ENCODE data around the gene ACTR6.
"Not testable (repeated sequence)": the region's sequence is repeated elsewhere in the genome, so short reads cannot be mapped to it uniquely, and the experiment has no call there.

Gene ACTR6

DNA sequence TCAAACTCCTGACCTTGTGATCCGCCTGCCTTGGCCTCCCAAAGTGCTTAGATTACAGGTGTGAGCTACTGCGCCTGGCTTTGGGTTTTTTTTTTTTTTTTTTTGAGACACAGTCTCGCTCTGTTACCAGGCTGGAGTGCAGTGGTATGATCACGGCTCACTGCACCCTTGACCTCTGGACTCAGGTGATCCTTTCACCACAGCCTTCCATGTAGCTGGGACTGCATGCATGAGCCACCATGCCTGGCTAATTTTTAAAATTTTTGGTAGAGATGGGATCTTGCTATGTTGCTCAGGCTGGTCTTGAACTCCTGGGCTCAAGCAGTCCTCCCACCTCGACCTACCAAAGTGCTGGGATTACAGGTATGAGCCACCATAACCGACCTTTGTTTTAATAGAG, 21.6 kb downstream of the ACTR6 start:
- not testable (repeated sequence) for DNase-seq

DNA sequence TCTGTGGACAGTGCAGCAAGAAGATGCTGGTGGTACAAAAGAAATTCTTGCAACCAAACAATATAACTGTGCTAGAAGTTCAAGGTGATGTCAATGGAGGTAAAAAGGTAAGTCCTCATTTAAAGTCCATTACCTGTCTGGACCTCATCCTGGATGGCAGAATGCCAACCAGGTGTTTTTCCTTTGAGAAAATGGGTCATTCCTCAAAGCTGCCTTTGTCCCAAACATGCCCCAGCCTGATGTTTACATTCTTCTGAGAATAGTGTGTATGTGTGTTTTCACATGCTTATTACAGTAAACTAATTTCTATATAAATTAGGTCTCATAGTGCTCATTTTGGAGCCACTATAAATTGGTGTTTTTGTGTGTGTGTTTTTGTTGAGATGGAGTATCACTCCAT, 24.9 kb downstream of the ACTR6 start:
- no peak for DNase-seq

DNA sequence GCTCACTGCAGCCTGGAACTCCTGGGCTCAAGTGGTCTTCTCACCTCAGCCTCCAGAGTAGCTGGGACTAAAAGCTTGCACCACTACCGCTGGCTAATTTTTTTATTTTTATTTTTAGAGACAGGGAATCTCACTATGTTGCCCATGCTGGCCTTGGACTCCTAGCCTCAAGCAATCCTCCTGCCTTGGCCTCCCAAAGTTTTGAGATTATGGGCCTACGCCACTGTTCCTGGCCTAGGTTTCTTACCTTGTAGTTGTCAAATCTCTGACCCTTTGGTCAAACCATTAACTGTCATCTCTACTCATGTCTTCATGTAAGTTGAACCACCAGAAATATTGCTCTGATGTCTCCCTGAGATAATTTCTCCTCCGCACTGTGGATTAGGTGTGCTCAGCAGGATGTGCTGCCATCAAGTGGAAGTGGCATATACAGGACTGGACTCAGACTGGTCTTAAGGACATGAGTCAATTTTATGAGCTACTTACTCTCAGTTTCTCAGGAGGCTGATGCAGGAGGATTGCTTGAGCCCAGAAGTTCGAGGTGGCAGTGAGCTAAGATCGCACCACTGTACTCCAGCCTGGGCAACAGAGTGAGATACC, 28.5 kb downstream of the ACTR6 start:
- DNase-seq = no peak

DNA sequence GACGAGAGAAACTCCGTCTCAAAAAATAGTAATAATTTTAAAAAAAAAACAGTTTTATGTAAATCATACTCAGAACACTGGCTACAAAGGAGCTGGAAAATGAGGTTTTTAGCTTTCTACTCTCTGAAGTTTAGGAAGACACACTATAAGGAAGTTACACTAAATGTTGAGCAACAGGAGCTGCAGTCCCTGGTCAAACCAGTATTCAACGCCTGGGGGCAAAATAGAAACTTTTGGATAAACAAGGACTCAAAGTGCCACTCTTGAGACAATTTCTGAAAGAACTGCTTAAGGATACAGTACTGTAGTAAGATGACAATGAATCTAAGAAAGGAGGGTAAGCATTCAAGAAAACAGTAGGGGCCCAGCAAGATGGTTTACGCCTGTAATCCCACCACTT, 29.3 kb downstream of the ACTR6 start:
- no peak for DNase-seq

DNA sequence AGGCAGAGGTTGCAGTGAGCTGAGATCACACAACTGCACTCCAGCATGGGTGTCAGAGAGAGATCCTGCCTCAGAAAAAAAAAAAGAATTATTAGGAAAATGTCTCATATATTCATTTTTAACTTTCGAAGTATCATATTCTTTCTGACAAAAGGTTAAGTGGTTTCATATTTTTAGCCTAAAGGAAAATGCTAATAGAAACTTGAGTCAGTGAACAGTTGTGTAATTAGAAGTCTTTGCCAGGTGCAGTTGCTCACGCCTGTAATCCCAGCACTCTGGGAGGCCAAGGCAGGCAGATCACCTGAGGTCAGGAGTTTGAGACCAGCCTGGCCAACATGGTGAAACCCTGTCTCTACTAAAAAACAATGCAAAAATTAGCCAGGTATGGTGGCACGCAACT, 31.3 kb downstream of the ACTR6 start:
- not testable (repeated sequence) for DNase-seq

DNA sequence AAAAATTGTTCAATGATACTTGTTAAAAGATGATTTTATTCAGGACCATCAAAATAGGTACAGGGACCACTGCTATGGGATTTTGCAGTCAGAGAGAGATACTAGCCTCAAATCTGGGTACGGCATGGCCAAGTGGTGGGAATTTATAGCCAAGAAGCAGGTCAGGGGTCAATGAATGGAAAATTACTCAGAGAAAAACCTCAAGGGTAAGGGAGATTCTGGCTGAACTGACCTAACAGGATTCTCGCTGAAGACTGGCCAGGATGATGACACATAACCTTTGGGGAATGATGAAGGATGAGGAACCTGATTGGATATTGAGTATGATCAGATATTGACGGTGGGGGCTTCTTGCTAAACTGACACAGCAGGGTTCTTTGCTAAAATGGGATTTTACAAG, 33.6 kb downstream of the ACTR6 start:
- DNase-seq = no peak

DNA sequence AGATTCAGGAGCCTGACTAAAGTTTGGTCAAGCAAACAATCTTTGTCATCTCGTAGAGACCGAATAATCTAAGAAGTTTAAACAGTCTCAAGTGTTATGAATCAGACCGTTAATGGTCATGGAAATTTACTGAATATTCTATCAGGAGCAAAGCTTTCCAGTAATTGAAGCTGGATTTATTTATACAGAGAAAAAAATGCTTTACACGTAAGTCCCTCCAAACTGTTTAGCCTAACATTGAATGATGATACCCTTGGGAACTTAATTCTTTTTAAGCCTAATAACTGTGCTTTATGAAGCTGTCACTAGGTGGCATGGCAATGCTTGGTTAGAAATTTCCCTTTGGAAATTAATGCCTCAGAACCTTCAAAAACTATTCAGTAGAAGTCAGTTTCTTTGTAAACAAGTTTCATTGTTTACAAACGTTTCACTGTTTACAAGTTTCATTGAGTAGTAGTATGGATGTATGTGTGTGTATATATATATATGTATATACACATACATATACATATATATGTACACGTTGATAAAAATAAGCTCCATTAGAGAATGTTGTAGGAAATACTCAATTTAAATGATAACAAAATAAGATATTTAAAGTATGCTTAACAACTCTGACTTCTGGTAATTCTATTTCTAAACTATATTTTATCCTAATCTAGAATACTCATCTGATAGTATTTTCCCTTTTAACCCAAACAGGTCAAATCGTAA, 34.1 kb downstream of the ACTR6 start:
- no peak for DNase-seq

DNA sequence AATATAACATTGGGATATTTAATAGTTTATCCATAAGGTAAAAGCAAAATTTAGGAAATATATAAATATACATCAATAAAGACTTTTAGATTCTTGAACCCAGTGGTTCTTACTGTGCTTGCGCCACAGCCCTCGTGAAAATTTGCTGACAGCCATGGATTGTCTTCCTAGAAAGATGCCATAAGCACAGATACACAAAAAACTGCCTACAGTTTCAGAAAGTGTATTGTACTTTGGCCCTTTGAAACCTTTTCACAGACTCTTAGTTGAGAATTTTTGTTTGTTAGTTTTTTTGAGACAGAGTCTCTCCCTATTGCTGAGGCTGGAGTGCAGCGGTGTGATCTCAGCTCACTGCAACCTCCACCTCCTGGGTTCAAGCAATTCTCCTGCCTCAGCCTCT, 38.2 kb downstream of the ACTR6 start:
- DNase-seq = no peak

DNA sequence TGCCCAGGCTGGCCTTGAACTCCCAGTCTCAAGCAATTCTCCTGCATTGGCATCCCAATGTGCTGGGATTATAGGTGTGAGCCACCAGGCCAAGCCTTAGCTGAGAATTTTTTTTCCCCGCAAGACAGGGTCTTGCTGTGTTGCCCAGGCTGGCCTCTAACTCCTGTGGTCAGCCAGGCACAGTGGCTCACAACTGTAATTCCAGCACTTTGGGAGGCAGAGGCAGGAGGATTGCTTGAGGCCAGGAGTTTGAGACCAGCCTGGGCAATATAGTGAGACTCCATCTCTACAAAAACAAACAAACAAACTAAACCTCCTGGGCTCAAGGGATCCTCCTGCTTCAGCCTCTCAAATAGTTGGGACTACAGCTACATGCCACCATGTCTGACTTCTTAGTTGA, 39.0 kb downstream of the ACTR6 start:
- no peak for DNase-seq

DNA sequence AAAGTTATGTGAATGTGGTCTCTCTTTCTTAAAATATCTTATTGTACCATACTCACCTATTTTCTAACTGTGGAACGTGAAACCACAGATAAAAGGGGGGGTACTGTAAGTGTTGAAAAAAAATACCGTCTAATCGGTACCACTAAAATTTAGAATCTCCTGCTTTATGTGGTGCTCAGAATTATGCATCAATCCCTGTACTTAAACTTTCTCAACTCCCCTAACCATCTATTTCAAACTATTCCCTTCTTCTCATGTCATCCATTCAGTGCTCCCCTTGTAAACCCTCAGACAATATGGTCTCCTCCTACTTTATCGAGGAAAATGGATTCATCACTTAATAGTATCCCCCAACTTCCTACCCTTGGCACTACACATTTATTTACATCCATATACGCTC, 42.5 kb downstream of the ACTR6 start:
- no peak for DNase-seq

DNA sequence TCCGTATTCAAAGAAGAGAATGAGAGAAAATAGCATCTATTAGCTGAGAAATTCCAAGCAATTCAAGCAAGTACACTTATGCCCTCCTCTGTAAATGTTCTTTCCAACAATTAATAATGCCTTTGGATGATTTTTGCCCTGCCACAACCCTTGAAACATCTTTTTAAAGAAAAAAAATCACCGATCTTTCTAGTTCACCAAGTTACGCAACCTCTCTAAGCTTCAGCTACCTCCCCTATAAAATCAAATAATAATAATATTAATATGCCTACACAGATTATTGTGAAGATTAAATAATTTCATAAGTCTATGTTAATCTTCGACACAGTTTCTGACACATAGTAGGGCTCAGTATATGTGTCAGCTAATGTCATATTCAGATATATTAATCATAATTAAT, 47.1 kb downstream of the ACTR6 start:
- no peak for DNase-seq

DNA sequence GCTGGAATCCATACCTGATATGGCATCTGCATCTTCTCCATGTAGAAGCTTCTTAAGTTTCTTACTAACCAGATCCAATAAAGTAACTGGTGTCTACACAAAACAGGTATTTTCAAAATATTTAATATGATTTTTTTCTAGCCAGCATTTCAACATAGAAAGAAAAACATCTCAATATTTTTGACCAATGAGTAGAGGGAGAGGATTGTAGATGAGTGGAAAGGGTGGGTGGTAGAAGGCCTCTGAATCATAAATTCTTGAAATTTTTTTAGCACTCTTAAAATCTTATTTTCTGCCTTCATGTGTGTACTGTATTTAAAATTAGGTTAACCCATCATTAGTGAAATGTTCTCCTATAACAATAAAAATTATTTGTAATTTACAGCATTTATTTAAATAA, 48.3 kb downstream of the ACTR6 start:
- no peak for DNase-seq

DNA sequence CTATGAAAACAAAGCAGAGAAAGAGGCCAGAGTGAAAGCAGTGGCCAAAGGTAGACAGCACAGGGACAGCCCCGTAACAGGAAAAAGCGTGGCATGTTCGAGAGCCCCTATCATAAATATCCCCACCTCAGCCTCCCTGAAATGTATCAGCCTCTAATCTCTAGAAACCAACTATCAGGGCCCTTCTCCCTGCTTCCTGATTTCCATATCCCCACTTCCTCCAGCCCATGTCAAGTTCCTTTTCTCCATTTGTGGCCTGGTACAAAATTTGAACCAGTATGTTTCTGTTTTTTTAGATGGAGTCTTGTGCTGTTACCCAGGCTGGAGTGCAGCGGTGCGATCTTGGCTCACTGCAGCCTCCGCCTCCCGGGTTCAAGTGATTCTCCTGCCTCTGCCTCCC, 49.3 kb downstream of the ACTR6 start:
- DNase-seq = no peak

DNA sequence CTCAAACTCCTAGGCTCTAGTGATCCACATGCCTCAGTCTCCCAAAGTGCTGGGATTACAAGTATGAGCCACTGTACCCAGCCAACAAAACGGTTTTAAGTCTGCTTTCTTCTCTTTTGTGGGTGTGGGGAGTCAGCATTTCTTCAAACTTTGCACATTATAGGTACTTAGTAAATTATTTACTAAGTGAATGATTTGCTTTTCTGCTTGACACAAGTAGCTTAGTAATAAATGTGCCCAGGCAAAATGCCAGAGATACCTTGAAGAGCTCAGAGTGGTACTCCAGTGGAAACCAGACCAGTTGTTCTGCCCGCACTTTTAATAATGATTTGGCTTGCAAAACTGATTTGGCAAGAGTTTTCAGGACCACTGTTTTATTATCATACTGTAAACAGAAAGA, 51.3 kb downstream of the ACTR6 start:
- no peak for DNase-seq

DNA sequence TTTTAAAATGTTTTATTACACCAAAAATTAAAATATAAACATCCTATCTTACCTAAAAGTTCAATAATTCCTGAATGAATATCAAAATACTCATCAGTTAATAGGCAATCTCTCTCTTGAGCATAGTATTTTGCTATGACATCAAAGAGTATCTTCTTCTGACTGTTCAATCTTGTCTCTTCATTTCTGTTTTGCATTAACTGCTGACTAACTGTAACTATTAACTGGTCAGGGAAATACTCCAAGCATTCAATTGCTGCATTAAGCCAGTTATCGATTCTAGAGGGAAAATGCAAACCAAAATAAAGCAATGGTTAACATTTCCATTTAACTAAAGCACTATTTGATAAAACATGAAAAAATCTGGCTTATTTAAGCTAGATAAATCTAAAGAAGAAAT, 52.8 kb downstream of the ACTR6 start:
- no peak for DNase-seq

DNA sequence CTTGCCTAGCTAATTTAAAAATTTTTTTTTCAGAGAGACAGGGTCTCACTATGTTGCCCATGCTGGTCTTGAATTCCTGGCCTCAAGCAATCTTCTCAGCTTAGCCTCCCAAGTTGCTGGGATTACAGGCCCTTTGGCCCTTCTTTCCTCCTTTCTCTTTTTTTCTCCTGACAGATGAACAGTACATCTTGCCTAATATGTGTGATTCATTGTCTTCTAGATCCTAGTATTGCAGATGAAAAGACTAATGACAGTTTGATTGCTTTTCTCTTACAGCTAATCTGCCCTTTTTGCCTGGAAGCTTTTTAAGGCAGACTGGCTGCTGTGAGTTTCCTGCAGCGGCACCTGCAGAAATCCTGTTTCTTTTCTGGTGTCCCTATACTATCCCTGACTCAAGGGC, 54.3 kb downstream of the ACTR6 start:
- DNase-seq = no peak

DNA sequence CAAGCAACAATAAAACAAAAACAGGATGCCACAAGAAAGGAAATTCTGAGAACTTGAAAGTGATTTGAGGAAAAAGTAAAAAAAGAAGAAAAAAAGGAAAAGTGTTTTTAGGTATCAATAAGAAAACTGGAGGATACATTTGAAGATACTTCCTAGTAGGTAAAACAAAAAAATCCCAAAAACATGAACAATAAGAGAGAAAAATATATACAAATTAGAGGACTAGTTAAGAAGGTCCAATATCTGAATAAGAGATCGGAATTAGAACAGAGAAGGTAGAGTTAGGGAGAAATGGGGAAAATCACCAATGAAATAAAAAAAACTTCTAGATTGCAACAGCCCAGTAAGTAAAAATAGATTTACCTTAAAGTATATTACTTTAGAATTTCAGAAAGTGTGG, 57.5 kb downstream of the ACTR6 start:
- no peak for DNase-seq

DNA sequence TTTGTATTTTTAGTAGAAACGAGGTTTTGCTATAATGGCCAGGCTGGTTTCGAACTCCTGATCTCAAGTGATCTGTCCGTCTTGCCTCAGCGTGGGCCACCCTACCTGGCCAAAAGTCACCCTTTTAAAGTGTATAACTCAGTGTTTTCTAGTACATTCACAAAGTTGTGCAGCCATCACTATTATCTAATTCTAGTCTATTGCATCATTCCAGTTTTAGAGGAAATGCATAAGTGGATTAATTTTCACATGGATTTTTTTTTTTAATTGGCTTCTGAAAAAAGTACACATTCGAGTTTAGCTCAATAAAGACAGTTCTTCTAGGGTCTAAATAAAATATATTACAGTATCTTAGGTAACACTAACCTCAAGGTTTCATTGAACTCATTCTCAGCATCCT, 62.5 kb downstream of the ACTR6 start:
- no peak for DNase-seq

DNA sequence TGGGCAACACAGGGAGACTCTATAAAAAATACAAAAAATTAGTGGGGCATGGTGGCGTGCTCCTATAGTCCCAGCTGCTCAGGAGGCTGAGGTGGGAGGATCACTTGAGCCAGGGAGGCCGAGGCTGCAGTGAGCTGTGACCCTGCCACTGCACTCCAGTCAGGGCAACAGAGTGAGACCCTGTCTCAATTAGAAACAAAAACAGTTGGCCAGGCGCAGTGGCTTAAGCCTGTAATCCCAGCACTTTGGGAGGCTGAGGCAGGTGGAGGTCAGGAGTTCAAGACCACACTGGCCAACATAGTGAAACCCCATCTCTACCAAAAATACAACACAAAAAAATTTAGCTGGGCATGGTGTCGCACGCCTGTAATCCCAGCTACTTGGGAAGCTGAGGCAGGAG, 64.5 kb downstream of the ACTR6 start:
- DNase-seq = not testable (repeated sequence)

DNA sequence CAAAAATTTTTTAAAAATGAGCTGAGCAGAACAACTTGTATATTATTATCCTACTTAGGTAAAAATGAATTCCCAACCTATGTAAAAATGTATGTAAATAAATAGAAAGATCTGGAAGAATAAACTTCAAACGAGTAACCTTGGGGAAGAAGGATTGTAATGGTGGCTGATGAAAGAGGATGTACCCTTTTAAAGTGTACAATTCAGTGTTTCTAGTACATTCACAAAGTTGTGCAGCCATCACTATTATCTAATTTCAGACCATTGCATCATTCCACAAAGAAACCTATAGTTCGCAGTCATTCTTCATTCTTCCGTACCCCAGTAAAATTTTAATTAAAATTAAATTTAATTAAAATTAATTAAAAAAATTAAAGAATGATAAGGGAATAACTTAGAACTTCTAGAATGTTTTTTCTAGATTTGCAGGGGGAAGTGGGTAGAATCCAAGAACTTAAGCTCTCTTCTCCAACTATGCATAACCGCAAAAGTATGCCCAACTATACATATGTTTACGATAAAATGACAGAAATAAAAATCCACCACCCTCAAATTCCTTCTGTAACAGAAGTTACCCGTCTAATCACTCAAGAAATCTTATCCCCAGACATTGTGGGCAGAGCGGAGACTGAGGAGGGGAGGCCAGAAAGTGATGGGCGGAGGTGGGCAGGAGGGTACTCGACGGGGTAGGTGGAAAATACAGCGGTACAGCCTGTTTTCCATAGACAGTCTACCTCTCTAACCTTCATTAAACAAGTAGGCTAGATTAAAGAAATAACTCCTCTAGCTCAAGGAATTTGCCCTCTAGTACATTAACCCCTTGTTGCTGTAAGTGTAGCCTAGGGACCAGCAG, 65.3 kb downstream of the ACTR6 start:
- no peak for DNase-seq

DNA sequence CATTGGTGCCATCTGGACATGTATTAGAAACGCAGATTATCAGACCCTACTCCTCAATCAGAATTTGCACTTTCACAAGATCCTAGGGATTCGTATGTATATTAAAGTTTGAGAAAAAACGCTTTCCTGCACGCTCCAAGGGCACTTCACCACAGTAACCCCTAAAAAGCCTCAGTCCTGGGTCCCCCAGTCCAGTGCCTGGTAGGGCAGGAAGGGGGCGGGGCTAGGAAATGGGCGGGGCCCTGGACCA, 65.9 kb downstream of the ACTR6 start:
- no peak for DNase-seq

DNA sequence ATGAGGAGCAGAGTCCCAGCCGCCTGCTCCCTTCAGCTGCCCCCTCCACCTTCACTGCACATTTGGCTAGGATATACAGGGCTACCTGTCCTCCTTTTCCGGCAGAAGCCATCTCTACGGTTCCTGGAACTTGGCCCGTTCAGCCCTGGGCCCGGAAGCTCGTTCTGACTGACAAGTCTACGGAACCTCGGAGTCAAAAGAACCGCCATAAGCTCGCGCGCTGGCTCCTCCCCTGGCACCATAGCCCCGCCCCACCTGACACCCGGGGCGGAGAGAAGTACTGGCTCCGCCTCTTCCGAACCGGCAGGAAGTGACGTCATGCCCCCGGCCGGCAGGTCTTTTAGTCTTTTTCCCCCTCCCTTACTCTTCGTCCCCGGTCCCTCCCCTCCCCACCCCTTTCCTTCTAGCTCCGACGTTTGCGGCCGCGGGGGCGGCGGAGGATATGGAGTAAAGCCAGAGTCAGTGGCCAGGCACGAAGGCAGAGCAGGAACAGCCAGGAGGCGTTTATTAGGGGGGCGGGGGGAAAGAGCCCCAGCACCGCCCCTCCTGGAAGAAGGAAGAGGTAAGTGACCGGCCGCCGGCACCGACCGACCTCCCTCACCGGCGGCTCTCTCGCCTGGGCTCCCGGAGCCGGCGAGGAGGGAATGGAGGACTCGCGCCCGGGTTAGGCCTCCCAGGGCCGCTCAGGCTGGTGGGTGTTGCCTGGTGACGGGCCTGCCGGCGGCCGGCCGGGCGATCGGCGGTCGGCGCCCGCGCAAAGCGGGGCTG, 66.4 kb downstream of the ACTR6 start, which contains the start of the genes DEPDC4 and SCYL2:
TSS of gene DEPDC4 (minus strand) at position 245 of the 768 bp plus-strand sequence. CDS start at position 242, 3 bp downstream.
TSS of gene SCYL2 (plus strand) at position 343 of the 768 bp plus-strand sequence. CDS start 15,794 bp downstream, outside the sequence.
- peak; percentile 90 for DNase-seq

DNA sequence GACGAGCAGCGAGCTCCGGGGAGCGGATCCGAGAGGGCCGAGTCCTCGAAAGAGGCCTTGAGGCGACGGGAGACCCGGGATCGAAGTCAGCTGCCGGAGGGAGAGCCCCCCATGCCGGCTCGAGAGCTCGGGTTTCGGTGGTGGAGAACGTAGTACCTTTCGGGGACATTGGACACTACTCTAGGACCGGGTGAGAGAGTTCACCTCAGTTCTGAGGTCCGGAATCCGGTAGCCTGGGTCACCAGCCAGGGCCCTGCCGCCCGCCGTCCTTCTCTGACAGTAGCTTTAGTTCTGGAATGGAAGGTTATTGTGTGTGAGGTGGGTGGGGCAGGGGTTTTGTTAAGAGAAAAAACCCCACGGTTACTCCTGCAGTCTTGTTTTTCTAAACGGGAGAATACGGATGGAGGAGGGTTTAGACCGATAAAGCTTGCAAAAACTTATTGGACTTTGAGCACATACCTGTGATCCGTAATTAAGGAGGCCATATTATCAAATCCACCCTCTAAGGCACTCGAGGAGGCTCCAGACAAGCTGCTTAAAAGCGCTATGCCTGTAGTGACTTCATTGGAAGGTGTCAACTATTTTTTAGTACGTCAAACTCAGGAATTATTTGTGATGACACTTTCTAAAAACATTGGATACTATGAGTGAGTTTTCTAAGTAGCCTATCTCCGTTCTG, 67.1 kb downstream of the ACTR6 start:
- no peak for DNase-seq

Data from SHP77 treated with DMSO at 0.1 percent for 48 hours (cell line).